MM.1S (cell line): Measurements from ENCODE around the gene CDH12.

Experiments
- DNase-seq: peaks from one replicate; pipeline ENCODE4 v3.0.0-alpha.2; 2015
- H2AFZ ChIP-seq: fragments of 300-600 bp; sonication (generic); 2 replicates; pipeline ENCODE4 v1.6.0; 2016; ENCODE audit warnings: antibody characterized with exemption, low read length
- H3F3A ChIP-seq: fragments of 300-600 bp; sonication (generic); 2 replicates; pipeline ENCODE4 v1.6.1; 2016; ENCODE audit warnings: mild to moderate bottlenecking, antibody characterized with exemption, low read length, moderate library complexity, mixed read lengths; ENCODE audit not compliant: insufficient read depth
- H3K27ac ChIP-seq: fragments of 300-600 bp; sonication (generic); 2 replicates; pipeline ENCODE4 v1.5.1; 2016; ENCODE audit warnings: mild to moderate bottlenecking, low read length
- H3K27me3 ChIP-seq: fragments of 300-600 bp; sonication (generic); replicated peaks from 2 replicates; pipeline ENCODE4 v1.6.0; 2016; ENCODE audit warnings: low read length; ENCODE audit not compliant: insufficient read depth
- H3K36me3 ChIP-seq: fragments of 300-600 bp; sonication (generic); replicated peaks from 2 replicates; pipeline ENCODE4 v1.6.1; 2016; ENCODE audit warnings: mild to moderate bottlenecking, low read length, mixed read lengths; ENCODE audit not compliant: insufficient read depth
- H3K4me1 ChIP-seq: fragments of 300-600 bp; sonication (generic); 2 replicates; pipeline ENCODE4 v1.6.1; 2016; ENCODE audit warnings: low read length, mixed read lengths
- H3K4me2 ChIP-seq: fragments of 300-600 bp; sonication (generic); 2 replicates; pipeline ENCODE4 v1.6.0; 2016; ENCODE audit warnings: low read depth, low read length
- H3K4me3 ChIP-seq: fragments of 300-600 bp; sonication (generic); 2 replicates; pipeline ENCODE4 v1.5.1; 2016; ENCODE audit warnings: low read length, mixed read lengths
- H3K79me2 ChIP-seq: fragments of 300-600 bp; sonication (generic); 2 replicates; pipeline ENCODE4 v1.6.1; 2016; ENCODE audit warnings: mixed run types, low read length, mixed read lengths
- H3K9ac ChIP-seq: fragments of 300-600 bp; sonication (generic); 2 replicates; pipeline ENCODE4 v1.6.1; 2016; ENCODE audit warnings: low read length, mixed read lengths
- H3K9me2 ChIP-seq: fragments of 300-600 bp; sonication (generic); replicated peaks from 2 replicates; pipeline ENCODE4 v1.6.1; 2016; ENCODE audit warnings: mild to moderate bottlenecking, low read length, mixed read lengths; ENCODE audit not compliant: insufficient read depth
- H3K9me3 ChIP-seq: fragments of 300-600 bp; sonication (generic); replicated peaks from 2 replicates; pipeline ENCODE4 v1.6.1; 2016; ENCODE audit warnings: mild to moderate bottlenecking, low read length, mixed read lengths; ENCODE audit not compliant: insufficient read depth
- H4K20me1 ChIP-seq: fragments of 300-600 bp; sonication (generic); 2 replicates; pipeline ENCODE4 v1.6.1; 2016; ENCODE audit warnings: mild to moderate bottlenecking, low read length, moderate library complexity, mixed read lengths; ENCODE audit not compliant: insufficient read depth
- CTCF ChIP-seq: fragments of 300-600 bp; sonication (generic); IDR thresholded peaks from 2 replicates; pipeline ENCODE4 v1.5.1; 2016; ENCODE audit warnings: antibody characterized with exemption, low read length, mixed read lengths
- EZH2 ChIP-seq: fragments of 300-600 bp; sonication (generic); optimal IDR thresholded peaks from 2 replicates; pipeline ENCODE3; 2017; ENCODE audit warnings: low read depth, mild to moderate bottlenecking, antibody characterized with exemption, low read length, mixed read lengths
- EZH2phosphoT487 ChIP-seq: fragments of 300-600 bp; sonication (generic); IDR thresholded peaks from 2 replicates; pipeline ENCODE4 v1.6.1; 2018; ENCODE audit warnings: antibody characterized with exemption, low read length

CDH12 gene

GRCh38 chr5:21765406-21765805 lies 1087.7 kb downstream of the CDH12 start:
- H4K20me1 ChIP-seq: no peaks in the 10 kb centered on the region
- H3K4me1 ChIP-seq: no peaks in the 10 kb centered on the region
- DNase-seq: no peak
- no peaks in the 10 kb centered on the region for H3K9me2 ChIP-seq
- H3K36me3 ChIP-seq: no peaks in the 10 kb centered on the region
- no peak overlapping the region for H3K4me2 ChIP-seq
- H3K79me2 ChIP-seq: no peaks in the 10 kb centered on the region
- H2AFZ ChIP-seq: no peak overlapping the region
- no peak overlapping the region for H3K4me3 ChIP-seq
- H3K9me3 ChIP-seq: no peaks in the 10 kb centered on the region
- no peak overlapping the region for H3K9ac ChIP-seq
- H3K27ac ChIP-seq: no peak overlapping the region
- no peak for TF ChIP-seq CTCF
- no peak for TF ChIP-seq EZH2phosphoT487
- no peak for TF ChIP-seq EZH2
- H3K27me3 ChIP-seq: no peaks in the 10 kb centered on the region
- no peaks in the 10 kb centered on the region for H3F3A ChIP-seq

GRCh38 chr5:21739096-21739495 lies 1114.0 kb downstream of the CDH12 start:
- H3K4me3 ChIP-seq: no peak overlapping the region
- no peaks in the 10 kb centered on the region for H3K9me2 ChIP-seq
- H4K20me1 ChIP-seq: no peaks in the 10 kb centered on the region
- H3K27me3 ChIP-seq: no peaks in the 10 kb centered on the region
- H3K4me1 ChIP-seq: no peaks in the 10 kb centered on the region
- H2AFZ ChIP-seq: no peak overlapping the region
- no peak overlapping the region for H3K9ac ChIP-seq
- H3K9me3 ChIP-seq: no peaks in the 10 kb centered on the region
- TF ChIP-seq CTCF: no peak
- no peak for TF ChIP-seq EZH2
- TF ChIP-seq EZH2phosphoT487: no peak
- H3K27ac ChIP-seq: no peak overlapping the region
- H3K79me2 ChIP-seq: no peaks in the 10 kb centered on the region
- H3K4me2 ChIP-seq: no peak overlapping the region
- H3K36me3 ChIP-seq: no peaks in the 10 kb centered on the region
- DNase-seq: no peak
- no peaks in the 10 kb centered on the region for H3F3A ChIP-seq

- no peaks in the 10 kb centered on the region for H3F3A ChIP-seq
- no peaks in the 10 kb centered on the region for H3K4me1 ChIP-seq
- H4K20me1 ChIP-seq: no peaks in the 10 kb centered on the region
- H3K27ac ChIP-seq: no peak overlapping the region
- no peak overlapping the region for H3K4me2 ChIP-seq
- no peak for DNase-seq
- no peaks in the 10 kb centered on the region for H3K79me2 ChIP-seq
- H3K36me3 ChIP-seq: no peaks in the 10 kb centered on the region
- H2AFZ ChIP-seq: no peak overlapping the region
- no peak overlapping the region for H3K4me3 ChIP-seq
- no peaks in the 10 kb centered on the region for H3K9me3 ChIP-seq
- TF ChIP-seq EZH2phosphoT487: no peak
- no peak for TF ChIP-seq EZH2
- TF ChIP-seq CTCF: no peak
- no peaks in the 10 kb centered on the region for H3K9me2 ChIP-seq
- H3K9ac ChIP-seq: no peak overlapping the region
- no peaks in the 10 kb centered on the region for H3K27me3 ChIP-seq
Observed at GRCh38 chr5:21723500-21723899, 1129.6 kb downstream of the CDH12 start.
